Measurements from ENCODE around the gene BBS12.

Gene BBS12

DNA sequence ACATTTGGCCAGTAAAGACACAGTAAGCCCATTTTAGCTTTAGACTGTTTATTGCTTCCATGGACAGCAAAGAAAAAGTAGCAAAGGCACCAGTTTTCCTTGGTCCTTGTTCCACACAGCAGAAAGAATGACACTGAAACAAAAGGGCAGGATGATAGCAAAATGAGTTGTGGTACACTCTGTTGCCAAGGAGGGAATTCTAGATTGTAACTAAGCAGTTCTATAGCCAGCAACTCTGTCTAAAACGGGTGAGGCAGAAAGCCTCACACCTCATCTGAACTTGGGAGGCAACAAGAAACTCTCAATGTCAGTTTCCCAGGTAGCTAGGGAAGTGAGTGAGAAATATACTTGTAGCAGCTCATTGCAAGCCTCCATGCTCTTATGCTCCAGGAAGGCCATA is 39.2 kb downstream of the BBS12 start:
- TF ChIP-seq EGR1 (IDR thresholded peaks at IDR 0.05), result no peak
- TF ChIP-seq, protein P1, sequence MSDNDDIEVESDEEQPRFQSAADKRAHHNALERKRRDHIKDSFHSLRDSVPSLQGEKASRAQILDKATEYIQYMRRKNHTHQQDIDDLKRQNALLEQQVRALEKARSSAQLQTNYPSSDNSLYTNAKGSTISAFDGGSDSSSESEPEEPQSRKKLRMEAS (IDR thresholded peaks at IDR 0.05), result no peak
- no peak for TF ChIP-seq FOXM1 (IDR thresholded peaks at IDR 0.05; ENCODE audit: borderline replicate concordance, low read depth)
- TF ChIP-seq, protein P2, sequence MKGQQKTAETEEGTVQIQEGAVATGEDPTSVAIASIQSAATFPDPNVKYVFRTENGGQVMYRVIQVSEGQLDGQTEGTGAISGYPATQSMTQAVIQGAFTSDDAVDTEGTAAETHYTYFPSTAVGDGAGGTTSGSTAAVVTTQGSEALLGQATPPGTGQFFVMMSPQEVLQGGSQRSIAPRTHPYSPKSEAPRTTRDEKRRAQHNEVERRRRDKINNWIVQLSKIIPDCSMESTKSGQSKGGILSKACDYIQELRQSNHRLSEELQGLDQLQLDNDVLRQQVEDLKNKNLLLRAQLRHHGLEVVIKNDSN (IDR thresholded peaks at IDR 0.05), result no peak
- TF ChIP-seq, protein P3, sequence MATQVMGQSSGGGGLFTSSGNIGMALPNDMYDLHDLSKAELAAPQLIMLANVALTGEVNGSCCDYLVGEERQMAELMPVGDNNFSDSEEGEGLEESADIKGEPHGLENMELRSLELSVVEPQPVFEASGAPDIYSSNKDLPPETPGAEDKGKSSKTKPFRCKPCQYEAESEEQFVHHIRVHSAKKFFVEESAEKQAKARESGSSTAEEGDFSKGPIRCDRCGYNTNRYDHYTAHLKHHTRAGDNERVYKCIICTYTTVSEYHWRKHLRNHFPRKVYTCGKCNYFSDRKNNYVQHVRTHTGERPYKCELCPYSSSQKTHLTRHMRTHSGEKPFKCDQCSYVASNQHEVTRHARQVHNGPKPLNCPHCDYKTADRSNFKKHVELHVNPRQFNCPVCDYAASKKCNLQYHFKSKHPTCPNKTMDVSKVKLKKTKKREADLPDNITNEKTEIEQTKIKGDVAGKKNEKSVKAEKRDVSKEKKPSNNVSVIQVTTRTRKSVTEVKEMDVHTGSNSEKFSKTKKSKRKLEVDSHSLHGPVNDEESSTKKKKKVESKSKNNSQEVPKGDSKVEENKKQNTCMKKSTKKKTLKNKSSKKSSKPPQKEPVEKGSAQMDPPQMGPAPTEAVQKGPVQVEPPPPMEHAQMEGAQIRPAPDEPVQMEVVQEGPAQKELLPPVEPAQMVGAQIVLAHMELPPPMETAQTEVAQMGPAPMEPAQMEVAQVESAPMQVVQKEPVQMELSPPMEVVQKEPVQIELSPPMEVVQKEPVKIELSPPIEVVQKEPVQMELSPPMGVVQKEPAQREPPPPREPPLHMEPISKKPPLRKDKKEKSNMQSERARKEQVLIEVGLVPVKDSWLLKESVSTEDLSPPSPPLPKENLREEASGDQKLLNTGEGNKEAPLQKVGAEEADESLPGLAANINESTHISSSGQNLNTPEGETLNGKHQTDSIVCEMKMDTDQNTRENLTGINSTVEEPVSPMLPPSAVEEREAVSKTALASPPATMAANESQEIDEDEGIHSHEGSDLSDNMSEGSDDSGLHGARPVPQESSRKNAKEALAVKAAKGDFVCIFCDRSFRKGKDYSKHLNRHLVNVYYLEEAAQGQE (IDR thresholded peaks at IDR 0.05; ENCODE audit: low read depth), result no peak
- no peak for TF ChIP-seq TEAD4 (IDR thresholded peaks at IDR 0.05)
- no peak for TF ChIP-seq TAF1 (IDR thresholded peaks at IDR 0.05; ENCODE audit: low read depth)
- no peak for TF ChIP-seq CREB1 (IDR thresholded peaks at IDR 0.05; ENCODE audit: low read depth)
- no peak for TF ChIP-seq EP300 (IDR thresholded peaks at IDR 0.05; ENCODE audit: borderline replicate concordance)
- TF ChIP-seq NFIC (IDR thresholded peaks at IDR 0.05), result no peak
- TF ChIP-seq CEBPB (IDR thresholded peaks at IDR 0.05), result no peak
- no peak for TF ChIP-seq TCF12 (IDR thresholded peaks at IDR 0.05; ENCODE audit: low read depth)
- no peak for TF ChIP-seq RAD21 (IDR thresholded peaks at IDR 0.05; ENCODE audit: low read depth)
- TF ChIP-seq ZBTB7A (IDR thresholded peaks at IDR 0.05; ENCODE audit: low read depth), result no peak
- no peak for TF ChIP-seq YY1 (IDR thresholded peaks at IDR 0.05; ENCODE audit: low read depth)

DNA sequence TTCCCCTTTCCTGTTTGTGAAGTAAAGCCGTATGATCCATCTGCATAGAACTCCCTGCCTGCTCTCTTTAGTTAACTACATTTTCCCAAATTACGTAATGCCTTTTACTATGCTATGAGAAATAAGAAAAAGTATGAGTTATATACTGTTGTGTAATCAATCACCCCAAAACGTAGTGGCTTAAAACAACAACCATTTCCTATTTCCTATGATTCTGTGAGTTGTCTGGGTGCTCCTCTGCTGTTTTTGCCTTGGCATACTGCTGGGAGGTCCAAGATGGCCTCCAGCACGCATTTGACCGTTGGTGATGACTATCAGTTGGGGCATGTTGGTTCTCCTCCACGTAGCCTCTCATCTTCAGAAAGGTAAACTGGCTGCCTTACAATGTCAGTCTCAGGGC is 39.8 kb downstream of the BBS12 start:
- TF ChIP-seq TAF1 (IDR thresholded peaks at IDR 0.05; ENCODE audit: low read depth), result no peak
- no peak for TF ChIP-seq EGR1 (IDR thresholded peaks at IDR 0.05)
- TF ChIP-seq RAD21 (IDR thresholded peaks at IDR 0.05; ENCODE audit: low read depth), result no peak
- no peak for TF ChIP-seq EP300 (IDR thresholded peaks at IDR 0.05; ENCODE audit: borderline replicate concordance)
- TF ChIP-seq CEBPB (IDR thresholded peaks at IDR 0.05), result no peak
- TF ChIP-seq TCF12 (IDR thresholded peaks at IDR 0.05; ENCODE audit: low read depth), result no peak
- TF ChIP-seq ZBTB7A (IDR thresholded peaks at IDR 0.05; ENCODE audit: low read depth), result no peak
- TF ChIP-seq FOXM1 (IDR thresholded peaks at IDR 0.05; ENCODE audit: borderline replicate concordance, low read depth), result no peak
- no peak for TF ChIP-seq NFIC (IDR thresholded peaks at IDR 0.05)
- TF ChIP-seq YY1 (IDR thresholded peaks at IDR 0.05; ENCODE audit: low read depth), result no peak
- TF ChIP-seq, protein P3 (IDR thresholded peaks at IDR 0.05; ENCODE audit: low read depth), result no peak
- no peak for TF ChIP-seq TEAD4 (IDR thresholded peaks at IDR 0.05)
- TF ChIP-seq, protein P1 (IDR thresholded peaks at IDR 0.05), result no peak
- TF ChIP-seq, protein P2 (IDR thresholded peaks at IDR 0.05), result no peak
- no peak for TF ChIP-seq CREB1 (IDR thresholded peaks at IDR 0.05; ENCODE audit: low read depth)

DNA sequence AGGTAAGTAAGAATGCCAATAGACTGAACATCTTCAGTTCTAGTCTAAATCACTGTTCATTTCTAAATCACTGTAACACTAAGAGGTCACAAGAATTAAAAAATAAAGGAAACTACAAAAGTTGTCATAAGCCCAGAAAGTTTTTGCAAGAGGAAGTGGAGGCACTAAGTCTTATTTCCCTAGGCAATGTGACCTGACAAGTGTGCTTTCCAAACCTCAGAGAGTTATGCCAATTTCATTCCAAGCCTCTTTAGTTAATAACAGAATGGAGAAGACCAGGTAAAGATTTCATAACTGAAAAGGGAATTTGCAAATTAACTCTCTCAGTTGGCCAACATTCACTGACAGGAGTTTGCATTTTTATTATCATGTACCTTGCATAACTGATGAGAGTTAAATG is 40.5 kb downstream of the BBS12 start:
- no peak for TF ChIP-seq TEAD4 (IDR thresholded peaks at IDR 0.05)
- TF ChIP-seq ZBTB7A (IDR thresholded peaks at IDR 0.05; ENCODE audit: low read depth), result no peak
- TF ChIP-seq CREB1 (IDR thresholded peaks at IDR 0.05; ENCODE audit: low read depth), result no peak
- no peak for TF ChIP-seq NFIC (IDR thresholded peaks at IDR 0.05)
- TF ChIP-seq, protein P2 (IDR thresholded peaks at IDR 0.05), result no peak
- TF ChIP-seq RAD21 (IDR thresholded peaks at IDR 0.05; ENCODE audit: low read depth), result no peak
- no peak for TF ChIP-seq TCF12 (IDR thresholded peaks at IDR 0.05; ENCODE audit: low read depth)
- TF ChIP-seq TAF1 (IDR thresholded peaks at IDR 0.05; ENCODE audit: low read depth), result no peak
- TF ChIP-seq, protein P1 (IDR thresholded peaks at IDR 0.05), result no peak
- no peak for TF ChIP-seq YY1 (IDR thresholded peaks at IDR 0.05; ENCODE audit: low read depth)
- no peak for TF ChIP-seq FOXM1 (IDR thresholded peaks at IDR 0.05; ENCODE audit: borderline replicate concordance, low read depth)
- TF ChIP-seq EP300 (IDR thresholded peaks at IDR 0.05; ENCODE audit: borderline replicate concordance), result no peak
- no peak for TF ChIP-seq CEBPB (IDR thresholded peaks at IDR 0.05)
- TF ChIP-seq, protein P3 (IDR thresholded peaks at IDR 0.05; ENCODE audit: low read depth), result no peak
- TF ChIP-seq EGR1 (IDR thresholded peaks at IDR 0.05), result no peak

All from Ishikawa (cell line).